PC-3 (cell line): ENCODE results near the gene SSTR5. TPM values are rescaled to one million over a fixed set of nuclear protein-coding genes. Genes with fewer than 3 reads are reported as not detected.
A peak's percentile ranks its signal among the peaks of the same experiment; 100 is the strongest.

Source experiments
- ATAC-seq: fragments of 200-7000 bp; cut with Tn5 transposase; 2 replicates; pipeline ENCODE4 v1.9.1; 2020; ENCODE audit warnings: mild to moderate bottlenecking, moderate library complexity
- BruUV-seq: library from RNA; stranded (reverse); fragments of 400-500 nt; replicated peaks from 2 replicates; lab custom pipeline; 2021; lab: Mats Ljungman, UMichigan
- CTCF ChIA-PET: fragments of 300-600 bp; sonication (Branson Sonifier 250); formaldehyde crosslinking; loops from one replicate; lab custom pipeline; 2022; ENCODE audit warnings: antibody characterized with exemption; lab: Charles Lee
- POLR2A ChIA-PET: fragments of 300-600 bp; sonication (Branson Sonifier 250); formaldehyde crosslinking; loops from one replicate; lab custom pipeline; 2022; ENCODE audit warnings: antibody characterized with exemption; ENCODE audit not compliant: unreplicated experiment; lab: Charles Lee
- DNase-seq: peaks from one replicate; pipeline ENCODE4 v3.0.0-alpha.2; 2015
- H2AFZ ChIP-seq: fragments of 300-600 bp; sonication (generic); 2 replicates; pipeline ENCODE4 v1.6.0; 2016; ENCODE audit warnings: antibody characterized with exemption, low read length
- H3F3A ChIP-seq: fragments of 300-600 bp; sonication (generic); one replicate; pipeline ENCODE4 v1.6.0; 2017; ENCODE audit warnings: antibody characterized with exemption, low read length, control low read depth, mild to moderate bottlenecking; ENCODE audit not compliant: unreplicated experiment
- H3K27ac ChIP-seq: fragments of 300-600 bp; sonication (generic); 2 replicates; pipeline ENCODE4 v1.5.1; 2016; ENCODE audit warnings: mild to moderate bottlenecking, low read length
- H3K27me3 ChIP-seq: fragments of 300-600 bp; sonication (generic); 2 replicates; pipeline ENCODE4 v1.6.1; 2016; ENCODE audit warnings: low read length, mixed read lengths
- H3K36me3 ChIP-seq: fragments of 300-600 bp; sonication (generic); 2 replicates; pipeline ENCODE4 v1.6.1; 2016; ENCODE audit warnings: low read depth, mixed run types, low read length, mixed read lengths
- H3K4me1 ChIP-seq: fragments of 300-600 bp; sonication (generic); 2 replicates; pipeline ENCODE4 v1.5.1; 2016; ENCODE audit warnings: low read length; ENCODE audit not compliant: insufficient read depth
- H3K4me2 ChIP-seq: fragments of 300-600 bp; sonication (generic); 2 replicates; pipeline ENCODE4 v1.6.0; 2016; ENCODE audit warnings: low read length
- H3K4me3 ChIP-seq: fragments of 300-600 bp; sonication (generic); 2 replicates; pipeline ENCODE4 v1.5.1; 2016; ENCODE audit warnings: mild to moderate bottlenecking, low read length, mixed read lengths
- H3K79me2 ChIP-seq: fragments of 300-600 bp; sonication (generic); 2 replicates; pipeline ENCODE4 v1.6.1; 2017; ENCODE audit warnings: low read length, mixed read lengths
- H3K9ac ChIP-seq: fragments of 300-600 bp; sonication (generic); 2 replicates; pipeline ENCODE4 v1.6.0; 2016; ENCODE audit warnings: mild to moderate bottlenecking, low read length
- H3K9me2 ChIP-seq: fragments of 300-600 bp; sonication (generic); replicated peaks from 2 replicates; pipeline ENCODE4 v1.6.1; 2016; ENCODE audit warnings: mixed run types, low read length, mixed read lengths
- H3K9me3 ChIP-seq: fragments of 300-600 bp; sonication (generic); 2 replicates; pipeline ENCODE4 v1.6.1; 2016; ENCODE audit warnings: low read length, mixed read lengths
- H4K20me1 ChIP-seq: fragments of 300-600 bp; sonication (generic); 2 replicates; pipeline ENCODE4 v1.6.1; 2016; ENCODE audit warnings: low read length, mixed read lengths
- CTCF ChIP-seq: fragments of 300-600 bp; sonication (generic); conservative IDR thresholded peaks from 2 replicates; pipeline ENCODE4 v1.5.1; 2017; ENCODE audit warnings: antibody characterized with exemption, low read depth, mild to moderate bottlenecking, low read length
- EZH2 ChIP-seq: fragments of 300-600 bp; sonication (generic); IDR thresholded peaks from one replicate; pipeline ENCODE4 v1.6.1; 2017; ENCODE audit warnings: antibody characterized with exemption, mild to moderate bottlenecking, low read length; ENCODE audit not compliant: unreplicated experiment
- EZH2phosphoT487 ChIP-seq: fragments of 300-600 bp; sonication (generic); IDR thresholded peaks from 2 replicates; pipeline ENCODE4 v1.6.1; 2018; ENCODE audit warnings: mild to moderate bottlenecking, antibody characterized with exemption, low read length, borderline replicate concordance
- intact Hi-C: fragments of 100-400 bp; cut with micrococcal nuclease; formaldehyde crosslinking; loops from 2 replicates; pipeline ENCODE4 v1.9.0; 2023
- total RNA-seq: library from RNA; depleted of rRNA; stranded (reverse); fragments of >200 nt; gene quantifications from 2 replicates; pipeline ENCODE4 v1.2.3, GENCODE V29; 2014

SSTR5 gene
- total RNA-seq, 1 experiment from 2014 or later, result 0.51 TPM

- intact Hi-C loops, result no loop called here
- no peak overlapping the region for H2AFZ ChIP-seq
- no peaks in the 10 kb centered on the region for H3K79me2 ChIP-seq
- BruUV-seq, result no TSS peak
- no peak overlapping the region for H3K4me2 ChIP-seq
- H3K27me3 ChIP-seq, result no peaks in the 10 kb centered on the region
- no peaks in the 10 kb centered on the region for H3K9me2 ChIP-seq
- TF ChIP-seq EZH2phosphoT487, result no peak
- no peak for TF ChIP-seq CTCF
- no peak for TF ChIP-seq EZH2
- no peak overlapping the region for H3K27ac ChIP-seq
- no peak overlapping the region for H3K4me3 ChIP-seq
- CTCF ChIA-PET, result no interaction called here
- DNase-seq (peak; percentile 44), ATAC-seq (0 out of 2 replicates have a peak, but pooled peaks have one; percentile 28)
- no peaks in the 10 kb centered on the region for H3K36me3 ChIP-seq
- H3F3A ChIP-seq, result no peaks in the 10 kb centered on the region
- POLR2A ChIA-PET, result no interaction called here
- H4K20me1 ChIP-seq, result no peaks in the 10 kb centered on the region
- H3K9me3 ChIP-seq, result no peaks in the 10 kb centered on the region
- no peaks in the 10 kb centered on the region for H3K4me1 ChIP-seq
- no peak overlapping the region for H3K9ac ChIP-seq
Measured at GRCh38 chr16:1048442-1049112, 24.0 kb upstream of the SSTR5 start.

GRCh38 chr16:1049113-1049975, 23.2 kb upstream of the SSTR5 start:
- ATAC-seq (no peak), DNase-seq (no peak)
- no peak for TF ChIP-seq EZH2phosphoT487
- TF ChIP-seq CTCF, result no peak
- TF ChIP-seq EZH2, result no peak

GRCh38 chr16:1049976-1050247, 22.6 kb upstream of the SSTR5 start:
- no peaks in the 10 kb centered on the region for H3K27me3 ChIP-seq
- CTCF ChIA-PET, result no interaction called here

More at GRCh38 chr16:1049113-1049975, 23.2 kb upstream of the SSTR5 start:
- Histone ChIP-seq H4K20me1 (no peaks in the 10 kb centered on the region), H3K4me2 (no peak overlapping the region), H3K9me2 (no peaks in the 10 kb centered on the region), H3K9me3 (no peaks in the 10 kb centered on the region), H3K4me1 (no peaks in the 10 kb centered on the region), H3K36me3 (no peaks in the 10 kb centered on the region), H3K79me2 (no peaks in the 10 kb centered on the region), H3K9ac (no peak overlapping the region), H3F3A (no peaks in the 10 kb centered on the region), H3K27ac (no peak overlapping the region), H2AFZ (no peak overlapping the region), H3K4me3 (no peak overlapping the region), H3K27me3 (no peaks in the 10 kb centered on the region)
- ChIA-PET CTCF (no interaction called here), POLR2A (no interaction called here)
- intact Hi-C loops, result no loop called here
- no TSS peak for BruUV-seq

More at GRCh38 chr16:1049976-1050247, 22.6 kb upstream of the SSTR5 start:
- Histone ChIP-seq H3K4me2 (no peak overlapping the region), H3F3A (no peaks in the 10 kb centered on the region), H2AFZ (no peak overlapping the region), H3K79me2 (no peaks in the 10 kb centered on the region), H3K27ac (no peak overlapping the region), H3K4me3 (no peak overlapping the region), H3K9ac (no peak overlapping the region), H3K4me1 (no peaks in the 10 kb centered on the region), H3K9me2 (no peaks in the 10 kb centered on the region), H4K20me1 (no peaks in the 10 kb centered on the region), H3K9me3 (no peaks in the 10 kb centered on the region), H3K36me3 (no peaks in the 10 kb centered on the region)
- POLR2A ChIA-PET, result no interaction called here
- no peak for TF ChIP-seq EZH2
- no peak for TF ChIP-seq EZH2phosphoT487
- no peak for TF ChIP-seq CTCF
- DNase-seq, result no peak
- ATAC-seq, result no peak
- no TSS peak for BruUV-seq
- intact Hi-C loops, result no loop called here
